ENCODE measurements around the gene OLFML2A.

DNA sequence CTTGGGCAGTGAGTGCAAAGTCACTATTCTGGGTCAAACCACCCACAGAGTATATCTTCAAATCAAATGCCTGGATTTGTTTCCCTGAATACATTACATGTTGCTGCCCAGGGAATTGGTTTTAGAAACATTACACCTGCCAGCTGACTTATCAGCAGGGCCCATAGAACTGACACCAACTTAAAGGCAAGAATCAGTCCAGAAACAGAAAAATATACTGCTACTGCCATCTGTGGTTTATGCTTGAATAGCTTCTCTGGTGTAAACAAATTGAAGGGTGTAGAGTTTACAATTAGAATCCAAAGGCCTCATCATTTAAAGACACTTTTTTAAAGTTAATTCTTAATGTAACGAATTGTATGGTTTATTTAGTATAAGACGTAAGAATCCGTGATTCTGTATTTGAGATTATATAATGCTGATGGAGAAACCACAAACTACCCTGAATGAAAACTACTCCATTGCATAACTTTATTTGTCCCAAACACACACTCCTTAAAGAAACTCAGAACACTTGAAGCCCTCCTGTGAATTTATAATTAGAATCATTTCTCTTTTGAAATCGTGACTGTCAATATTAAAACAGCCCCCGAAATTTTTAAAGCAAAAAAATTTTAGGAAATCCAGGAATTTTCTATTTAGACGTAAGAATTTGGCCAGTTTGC is 12.0 kb upstream of the OLFML2A start:
- TF ChIP-seq, protein P1, sequence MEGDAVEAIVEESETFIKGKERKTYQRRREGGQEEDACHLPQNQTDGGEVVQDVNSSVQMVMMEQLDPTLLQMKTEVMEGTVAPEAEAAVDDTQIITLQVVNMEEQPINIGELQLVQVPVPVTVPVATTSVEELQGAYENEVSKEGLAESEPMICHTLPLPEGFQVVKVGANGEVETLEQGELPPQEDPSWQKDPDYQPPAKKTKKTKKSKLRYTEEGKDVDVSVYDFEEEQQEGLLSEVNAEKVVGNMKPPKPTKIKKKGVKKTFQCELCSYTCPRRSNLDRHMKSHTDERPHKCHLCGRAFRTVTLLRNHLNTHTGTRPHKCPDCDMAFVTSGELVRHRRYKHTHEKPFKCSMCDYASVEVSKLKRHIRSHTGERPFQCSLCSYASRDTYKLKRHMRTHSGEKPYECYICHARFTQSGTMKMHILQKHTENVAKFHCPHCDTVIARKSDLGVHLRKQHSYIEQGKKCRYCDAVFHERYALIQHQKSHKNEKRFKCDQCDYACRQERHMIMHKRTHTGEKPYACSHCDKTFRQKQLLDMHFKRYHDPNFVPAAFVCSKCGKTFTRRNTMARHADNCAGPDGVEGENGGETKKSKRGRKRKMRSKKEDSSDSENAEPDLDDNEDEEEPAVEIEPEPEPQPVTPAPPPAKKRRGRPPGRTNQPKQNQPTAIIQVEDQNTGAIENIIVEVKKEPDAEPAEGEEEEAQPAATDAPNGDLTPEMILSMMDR (IDR thresholded peaks at IDR 0.05): no peak
- TF ChIP-seq POLR2A (IDR thresholded peaks at IDR 0.05): no peak

All from thyroid gland (tissue), 4 donors.